ENCODE data around the gene PRTFDC1. TPM values are rescaled to one million over a fixed set of nuclear protein-coding genes. Genes with fewer than 3 reads are reported as not detected.
"Not testable (repeated sequence)": the region's sequence is repeated elsewhere in the genome, so short reads cannot be mapped to it uniquely, and the experiment has no call there.

The PRTFDC1 gene
- total RNA-seq, 1 experiment from 2014 or later = 20.8 TPM

DNA sequence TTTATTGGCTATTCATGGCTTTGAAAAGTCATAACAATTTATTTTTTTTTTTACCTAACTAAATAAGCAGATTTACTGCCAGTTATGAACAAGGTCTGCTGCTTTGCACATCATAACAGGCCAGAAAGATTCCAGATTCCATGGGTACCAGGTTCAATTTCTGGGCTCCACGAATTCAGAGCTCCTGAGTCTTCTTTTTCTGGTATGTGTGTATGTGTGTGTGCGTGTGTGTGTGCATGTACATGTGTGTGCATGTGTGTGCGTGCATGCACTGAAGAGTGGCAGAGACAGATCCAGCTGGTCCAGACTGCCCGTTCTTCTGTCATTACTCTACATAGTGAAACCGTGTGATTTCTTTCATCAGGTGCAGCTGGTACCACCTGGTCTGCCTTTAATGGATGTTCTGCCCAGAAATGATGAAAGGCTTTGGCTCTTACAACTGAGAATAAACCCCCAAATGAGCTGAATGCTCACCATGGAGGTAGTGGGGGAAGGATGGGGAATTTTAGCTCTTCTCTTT lies 14.6 kb upstream of the PRTFDC1 start:
- no peak for DNase-seq (ENCODE audit: extremely low read depth, low read depth)

DNA sequence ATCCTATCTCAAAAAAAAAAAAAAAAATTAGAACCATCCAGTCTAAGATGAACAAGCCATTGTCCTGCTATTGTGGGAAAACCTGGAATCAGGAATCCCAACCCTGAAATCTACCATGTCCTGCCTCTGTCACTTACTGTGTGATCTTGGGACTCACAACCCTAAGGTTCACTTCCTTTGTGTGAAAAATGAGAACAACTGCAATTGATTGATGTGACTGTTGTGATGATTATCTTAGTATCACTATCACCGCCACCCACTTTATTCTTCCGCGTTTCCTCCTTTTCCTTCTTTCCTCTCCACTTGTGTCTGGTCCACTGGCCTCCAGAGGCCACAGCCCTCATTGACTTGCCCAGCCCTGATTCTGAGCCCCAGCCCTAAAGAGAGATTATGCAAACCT lies 12.6 kb upstream of the PRTFDC1 start:
- no peak for DNase-seq (ENCODE audit: extremely low read depth, low read depth)

DNA sequence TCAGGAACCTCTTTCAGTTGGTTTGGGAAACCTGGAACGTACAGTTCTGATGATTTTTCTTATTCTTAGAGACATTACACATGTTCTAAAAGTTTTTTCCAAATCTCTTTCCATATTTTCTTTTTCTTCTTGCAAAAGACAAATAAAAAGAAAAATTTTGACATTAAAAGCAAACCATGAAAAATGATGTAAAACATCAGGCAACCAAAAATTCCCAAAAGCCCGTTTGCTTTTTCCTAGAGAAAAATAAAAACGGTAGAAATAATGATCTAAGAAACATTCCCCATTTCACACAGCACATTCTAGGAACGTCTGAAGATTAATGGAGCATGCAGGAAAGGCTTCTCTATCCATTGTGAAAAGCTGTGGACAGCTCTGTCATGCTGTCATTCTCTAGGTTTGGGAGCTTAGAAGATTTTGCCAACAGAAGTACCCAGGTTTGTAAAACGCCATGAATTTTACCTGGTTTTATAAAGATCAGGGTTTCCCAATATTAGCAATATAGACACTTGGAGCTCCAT lies 11.2 kb upstream of the PRTFDC1 start:
- no peak for DNase-seq (ENCODE audit: extremely low read depth, low read depth)

DNA sequence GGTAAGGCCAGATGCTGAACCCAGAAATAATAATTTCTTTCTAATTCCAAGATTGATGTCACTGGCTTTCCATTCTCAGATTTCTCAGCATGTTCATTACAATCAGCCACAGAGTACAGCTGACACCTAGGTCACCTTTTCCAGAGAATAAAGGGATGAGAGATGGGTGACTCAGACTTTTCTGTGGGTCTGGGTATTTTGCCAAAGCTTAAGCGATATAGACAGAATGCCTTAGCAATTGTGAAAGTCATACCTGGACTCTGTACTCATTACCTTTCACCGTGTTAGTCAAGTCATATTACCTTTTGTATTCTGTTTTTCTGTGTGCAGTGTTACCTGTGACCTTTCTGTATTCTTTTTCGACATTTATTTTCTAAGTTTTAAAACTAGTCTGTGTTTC lies 10.6 kb upstream of the PRTFDC1 start:
- no peak for DNase-seq (ENCODE audit: extremely low read depth, low read depth)

DNA sequence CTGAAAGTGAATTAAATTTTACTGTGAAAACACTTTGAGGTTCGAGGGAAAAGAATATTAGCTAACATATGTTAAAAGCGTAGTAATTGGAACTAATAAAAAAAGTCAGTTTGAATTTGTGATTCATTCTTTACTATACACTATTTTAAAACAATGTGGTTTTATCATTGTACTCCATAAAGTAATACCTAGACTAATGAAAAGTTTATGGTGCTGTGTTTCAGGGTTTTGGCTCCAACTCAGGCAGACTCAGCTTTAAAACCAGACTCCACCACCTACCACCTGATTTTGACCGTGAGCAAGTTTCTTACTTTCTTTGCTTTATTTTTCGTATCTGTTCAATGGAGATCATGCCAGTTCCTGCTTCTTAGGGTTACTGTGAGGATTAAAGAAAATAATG lies 9.2 kb upstream of the PRTFDC1 start:
- no peak for DNase-seq (ENCODE audit: extremely low read depth, low read depth)

DNA sequence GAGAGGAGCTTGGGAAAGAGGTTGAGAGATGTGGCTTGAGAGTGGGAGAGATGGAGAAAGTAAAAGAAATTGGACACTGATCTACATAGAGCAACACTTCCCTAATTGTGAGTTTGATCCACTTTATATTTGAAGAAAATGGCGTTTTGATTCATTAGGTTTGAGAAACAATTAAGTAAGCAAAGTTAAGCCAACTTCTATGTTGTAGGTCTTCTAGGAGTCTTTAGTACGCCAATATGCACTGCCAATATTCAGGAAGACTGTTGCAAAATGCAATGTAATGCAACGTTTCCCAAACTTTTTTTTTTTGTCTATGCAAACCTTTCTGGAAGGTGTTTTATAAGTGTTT lies 7.0 kb upstream of the PRTFDC1 start:
- no peak for DNase-seq (ENCODE audit: extremely low read depth, low read depth)

DNA sequence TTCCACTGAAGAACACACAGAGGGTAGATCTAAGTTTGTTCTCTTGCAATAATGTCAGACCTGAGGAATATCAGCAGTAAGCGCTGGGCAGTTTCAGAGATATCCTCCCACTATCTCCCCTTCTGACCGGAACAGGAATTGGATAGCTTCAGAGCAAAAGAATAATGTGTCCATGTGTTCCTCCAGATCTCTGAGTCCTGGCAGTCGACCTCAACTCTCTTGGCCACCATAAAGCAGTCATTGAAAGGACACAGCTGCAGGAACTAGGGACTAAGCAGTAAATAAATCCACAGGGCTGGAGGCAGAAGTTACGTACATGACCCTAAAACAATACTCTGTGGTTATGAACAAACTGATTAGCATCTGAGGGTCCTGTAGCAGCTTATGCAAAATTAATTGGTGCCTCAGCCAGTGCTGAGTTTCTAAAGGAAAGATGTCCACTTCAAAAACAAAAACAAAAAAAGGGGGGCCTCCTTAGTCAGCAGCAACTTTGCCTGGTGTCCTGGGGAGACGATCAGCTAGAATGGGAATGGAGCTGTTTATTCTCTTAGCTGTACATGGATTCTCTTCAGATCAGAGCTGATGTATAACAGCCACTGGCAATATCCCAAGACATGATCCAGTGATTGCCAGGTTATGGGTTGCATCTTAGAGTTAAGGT lies 6.4 kb upstream of the PRTFDC1 start:
- DNase-seq (ENCODE audit: extremely low read depth, low read depth) = no peak

DNA sequence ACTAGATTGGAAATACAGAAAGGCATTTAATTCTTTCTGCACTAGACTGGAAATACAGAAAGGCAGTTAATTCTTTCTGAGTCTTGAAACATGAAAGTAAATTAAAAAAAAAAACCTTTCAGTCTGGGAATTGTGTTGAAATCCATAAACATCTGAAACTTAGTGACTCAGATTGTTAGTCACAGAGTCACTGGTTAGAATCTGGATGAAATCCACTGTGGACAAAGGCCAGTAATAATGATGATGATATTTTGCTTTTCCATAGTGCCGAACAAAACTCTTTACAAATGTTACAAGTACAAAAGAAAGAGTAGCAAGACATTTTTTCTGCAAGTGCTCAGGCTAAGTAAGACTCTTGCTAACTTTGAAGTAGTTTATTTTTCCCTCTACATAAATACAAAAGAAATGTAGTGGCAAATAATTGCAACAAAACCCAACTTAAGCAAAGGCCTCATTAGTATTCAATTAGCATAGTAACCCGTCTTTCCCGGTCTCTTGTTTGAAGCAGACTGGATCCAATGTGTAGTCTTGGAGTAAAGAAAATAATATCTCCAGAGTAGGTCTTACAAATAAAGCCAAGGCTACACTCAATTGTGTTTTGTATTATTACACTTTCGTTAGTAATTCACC lies 5.8 kb upstream of the PRTFDC1 start:
- DNase-seq (ENCODE audit: extremely low read depth, low read depth) = peak; percentile 54

DNA sequence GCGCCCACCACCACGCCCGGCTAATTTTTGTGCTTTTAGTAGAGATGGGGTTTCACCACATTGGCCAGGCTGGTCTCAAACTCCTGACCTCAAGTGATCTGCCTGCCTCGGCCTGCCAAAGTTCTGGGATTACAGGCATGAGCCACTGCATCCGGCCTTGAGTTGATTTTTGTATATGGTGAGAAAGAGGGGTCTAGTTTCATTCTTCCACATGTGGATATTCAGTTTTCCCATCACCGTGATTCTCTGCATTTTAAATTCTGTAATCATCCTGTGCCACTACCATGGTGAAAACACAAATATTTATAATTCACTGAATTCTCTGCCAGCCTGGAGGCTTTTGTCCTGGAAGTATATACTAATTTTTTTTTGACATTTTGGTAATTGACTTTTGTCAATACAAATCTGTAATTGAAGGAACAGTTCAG lies 5.2 kb upstream of the PRTFDC1 start:
- DNase-seq (ENCODE audit: extremely low read depth, low read depth) = not testable (repeated sequence)

DNA sequence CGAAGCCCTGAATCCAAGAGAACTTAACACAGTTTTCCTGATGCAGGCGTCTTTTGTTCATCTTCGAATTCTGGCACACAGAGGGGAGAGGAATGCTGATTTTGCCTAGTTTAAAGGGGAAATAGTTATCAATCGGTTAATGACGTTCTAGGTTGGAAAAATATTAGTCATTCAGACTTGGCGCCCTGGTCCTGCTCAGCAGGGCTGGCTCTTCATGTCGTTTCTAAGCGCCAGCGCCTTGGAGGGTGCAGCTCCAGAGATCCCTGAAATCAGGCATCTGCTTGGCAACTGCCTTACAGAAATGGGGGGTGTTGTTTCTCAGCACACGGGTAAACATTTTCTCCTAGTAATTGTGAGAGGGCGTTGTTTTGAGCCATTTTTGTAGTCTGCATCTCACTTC lies 1.3 kb upstream of the PRTFDC1 start:
- DNase-seq (ENCODE audit: extremely low read depth, low read depth) = no peak

DNA sequence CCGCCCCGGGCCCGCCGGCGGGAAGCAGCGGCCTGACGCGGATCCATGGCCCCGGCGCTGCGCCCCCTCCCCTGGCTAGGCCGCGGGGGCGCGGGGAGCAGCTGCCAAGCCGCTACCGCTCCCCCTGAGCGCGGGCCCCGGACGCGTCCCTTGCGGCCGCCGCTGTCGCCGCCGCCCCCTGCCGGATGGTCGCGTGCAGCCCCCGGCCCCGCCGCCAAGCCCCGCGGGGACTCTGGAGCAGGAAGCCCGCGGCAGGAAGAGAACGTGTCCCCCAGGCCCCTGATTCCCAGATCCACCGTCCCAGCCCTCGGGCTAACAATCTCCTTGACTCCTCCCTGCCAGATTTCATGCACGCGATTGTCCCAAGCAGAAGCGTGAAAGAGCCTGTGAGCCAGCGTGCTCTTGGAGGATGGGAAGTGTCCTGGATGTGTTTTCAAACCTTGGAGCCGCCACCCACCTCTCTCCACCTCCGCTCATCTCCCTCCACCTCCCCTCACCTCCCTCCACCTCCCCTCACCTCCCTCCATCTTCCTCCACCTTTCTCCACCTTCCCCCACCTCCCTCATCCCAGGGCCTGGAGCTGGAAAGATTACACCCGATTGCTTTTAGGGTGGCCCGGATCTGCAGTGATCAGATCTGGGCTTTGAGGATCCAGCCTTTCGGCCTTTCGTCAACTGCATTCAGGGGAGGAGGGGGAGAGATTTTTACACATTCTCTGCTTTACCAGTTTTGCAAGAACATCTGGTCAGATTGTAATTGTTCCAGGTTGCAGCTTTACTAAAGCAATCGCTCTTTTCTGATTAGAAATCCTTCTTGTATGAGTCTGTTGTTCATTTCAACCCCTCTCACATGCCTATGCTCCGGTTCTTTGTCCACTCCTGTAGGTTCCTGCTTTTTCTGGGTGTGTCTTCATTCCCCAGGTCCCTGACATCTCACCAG lies 570 bp upstream of the PRTFDC1 start:
- DNase-seq (ENCODE audit: extremely low read depth, low read depth) = no peak

DNA sequence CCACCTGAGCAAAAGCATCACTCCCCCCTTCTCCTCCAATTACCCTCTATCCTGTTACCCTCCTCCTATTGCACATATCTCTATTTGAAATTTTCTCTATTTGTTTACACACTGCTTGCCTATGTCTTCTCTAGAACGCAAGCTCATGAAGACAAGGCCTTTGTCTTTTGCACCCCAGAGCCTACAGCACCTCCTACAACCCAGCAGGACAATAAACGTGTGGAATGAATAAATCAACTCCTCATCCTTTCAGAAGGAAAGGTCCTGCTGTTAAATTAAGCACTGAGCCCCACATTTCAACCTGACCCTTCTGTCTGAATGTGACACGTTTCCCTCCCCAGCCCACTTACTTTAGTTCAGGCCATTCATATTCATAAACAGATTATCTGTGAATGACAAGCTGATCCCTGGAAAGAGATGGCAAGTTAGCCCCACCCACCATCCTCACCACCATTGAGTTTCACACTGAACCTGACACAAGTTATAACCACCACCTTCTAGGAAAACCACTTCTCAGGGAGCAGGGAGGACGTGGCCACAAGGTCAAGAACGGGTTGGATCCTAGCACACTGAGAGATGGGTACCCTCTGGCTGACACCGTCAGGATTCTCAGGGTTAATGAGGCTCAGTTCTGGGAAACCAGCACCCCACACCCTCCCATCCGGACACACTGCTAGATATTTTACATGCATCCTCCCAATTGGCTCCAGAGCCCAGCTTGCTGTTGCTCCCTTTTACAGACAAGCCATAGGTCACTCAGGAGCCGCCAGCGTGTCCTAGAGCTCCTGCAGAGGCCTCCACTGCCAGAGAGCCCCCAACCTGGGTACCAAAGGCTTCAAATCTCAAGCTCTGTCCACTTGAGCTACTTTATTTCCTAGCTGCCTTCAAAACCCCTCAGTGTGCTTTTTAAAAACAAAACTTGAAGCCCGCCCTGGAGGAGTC lies 934 bp downstream of the PRTFDC1 start:
- no peak for DNase-seq (ENCODE audit: extremely low read depth, low read depth)

DNA sequence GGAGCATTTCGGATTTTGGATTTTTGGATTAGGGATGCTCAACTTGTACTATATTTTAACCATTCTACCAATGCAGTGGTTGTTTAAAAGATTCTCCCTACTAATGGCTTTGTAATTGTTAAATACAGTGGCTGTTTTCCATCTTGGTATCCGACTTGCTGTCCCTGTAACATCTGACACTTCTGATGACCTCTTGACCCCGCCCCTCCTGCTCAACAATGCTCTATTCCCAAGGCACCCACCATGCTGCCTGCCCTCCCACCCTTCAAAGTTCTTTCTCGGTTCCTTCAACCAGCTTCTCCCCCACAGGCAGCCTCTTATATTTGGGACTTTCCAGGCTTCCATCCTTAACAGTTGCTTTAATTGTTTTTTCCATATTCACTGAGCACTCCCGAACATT lies 2.0 kb downstream of the PRTFDC1 start:
- DNase-seq (ENCODE audit: extremely low read depth, low read depth) = no peak

DNA sequence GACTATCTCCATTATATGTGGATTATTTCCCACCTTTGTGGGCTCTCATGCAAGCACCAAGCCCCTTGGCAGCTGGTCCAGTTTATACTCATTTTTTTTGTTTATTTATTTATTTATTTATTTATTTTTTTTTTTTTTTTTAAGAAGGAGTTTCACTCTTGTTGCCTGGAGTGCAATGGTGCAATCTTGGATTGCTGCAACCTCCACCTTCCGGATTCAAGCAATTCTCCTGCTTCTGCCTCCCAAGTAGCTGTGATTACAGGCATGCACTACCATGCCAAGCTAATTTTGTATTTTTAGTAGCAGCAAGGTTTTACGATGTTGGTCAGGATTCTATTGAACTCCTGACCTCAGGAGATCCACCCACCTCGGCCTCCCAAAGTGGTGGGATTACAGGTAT lies 2.8 kb downstream of the PRTFDC1 start:
- no peak for DNase-seq (ENCODE audit: extremely low read depth, low read depth)

DNA sequence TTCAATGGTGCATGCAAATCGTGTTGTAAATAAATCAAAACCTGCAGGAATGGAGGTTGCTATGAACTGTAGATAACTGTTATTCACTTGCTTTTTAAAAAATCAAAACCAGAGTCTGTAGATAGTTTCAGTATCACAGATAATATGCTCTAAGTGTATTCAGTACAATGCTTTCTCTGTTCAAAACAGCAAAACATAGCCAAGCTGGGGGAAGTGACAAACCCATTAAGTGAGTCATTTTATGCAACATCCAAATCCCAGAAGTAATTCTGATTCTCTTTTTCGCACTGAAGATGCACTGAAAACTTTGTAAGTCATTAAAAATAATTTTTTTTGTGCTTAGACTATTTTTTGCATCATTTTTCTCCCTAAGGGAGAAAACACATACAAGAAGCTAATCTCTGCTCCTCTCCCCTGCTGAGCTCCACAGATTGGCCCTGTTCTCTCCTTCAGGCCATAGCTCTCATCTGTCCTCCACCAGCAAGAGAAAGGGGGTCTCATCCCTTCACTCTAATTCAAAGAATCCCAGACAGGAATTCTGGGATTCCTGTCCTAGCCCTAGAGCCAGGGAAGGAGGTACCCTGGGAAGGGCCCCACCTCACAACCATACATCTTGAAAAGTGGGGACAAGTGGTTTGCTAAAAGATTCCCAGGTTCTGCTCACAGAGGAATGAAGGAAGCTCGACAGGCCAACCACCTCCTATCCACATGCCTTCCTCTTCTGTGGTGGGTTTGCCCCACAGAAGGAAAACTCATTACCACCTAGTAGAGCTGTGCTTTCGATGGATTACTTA lies 4.9 kb downstream of the PRTFDC1 start:
- DNase-seq (ENCODE audit: extremely low read depth, low read depth) = no peak

DNA sequence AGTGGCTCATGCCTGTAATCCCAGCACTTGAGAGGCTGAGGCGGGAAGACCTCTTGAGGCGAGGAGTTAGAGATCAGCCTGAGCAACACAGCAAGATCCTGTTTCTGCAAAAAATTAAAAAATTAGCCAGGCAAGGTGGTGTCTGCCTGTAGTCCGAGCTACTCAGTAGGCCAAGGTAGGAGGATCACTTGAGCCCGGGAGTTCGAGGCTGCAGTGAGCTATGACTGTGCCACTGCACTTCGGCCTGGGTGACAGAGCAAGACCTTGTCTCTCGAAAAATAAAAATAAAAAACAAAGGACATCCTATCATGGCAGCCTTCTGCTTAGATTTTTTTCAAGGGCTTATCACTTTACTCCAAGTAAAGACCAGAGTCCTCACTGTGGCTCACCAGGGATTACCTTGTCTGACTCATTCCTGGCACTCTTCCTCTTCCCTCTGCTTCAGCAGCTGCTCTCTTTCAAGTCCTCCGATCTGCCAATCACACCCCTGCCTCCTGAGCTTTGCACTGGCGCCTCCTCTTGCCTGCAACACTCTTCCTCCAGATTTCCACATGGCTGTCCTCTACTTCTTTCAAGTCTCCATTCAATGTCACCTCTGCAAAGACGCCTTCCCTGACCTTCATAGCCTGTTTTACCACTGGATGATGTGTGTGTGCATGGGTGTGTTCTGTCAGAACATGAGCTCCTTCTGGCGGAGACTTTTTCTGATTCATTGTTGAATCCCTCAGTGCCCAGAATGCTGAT lies 7.7 kb downstream of the PRTFDC1 start:
- DNase-seq (ENCODE audit: extremely low read depth, low read depth) = no peak

DNA sequence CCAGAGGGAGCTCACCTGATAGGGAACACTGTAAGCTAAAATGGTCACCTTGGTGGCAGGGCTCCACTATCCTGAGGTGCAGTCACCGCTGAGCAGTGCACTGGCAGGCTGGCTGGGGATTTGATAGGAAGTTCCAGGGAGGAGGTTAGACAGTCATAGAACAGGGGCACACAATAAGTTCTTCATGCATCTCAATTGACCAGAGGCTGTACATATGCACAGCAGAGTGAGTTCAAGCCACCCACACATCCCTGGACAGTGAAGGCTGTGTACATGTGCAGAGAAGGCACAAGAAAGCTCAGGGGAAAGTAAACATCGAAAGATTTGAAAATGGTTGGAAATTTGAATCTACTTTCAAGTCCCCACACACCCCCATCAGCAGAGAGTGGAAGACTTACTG lies 13.9 kb downstream of the PRTFDC1 start:
- DNase-seq (ENCODE audit: extremely low read depth, low read depth) = no peak

DNA sequence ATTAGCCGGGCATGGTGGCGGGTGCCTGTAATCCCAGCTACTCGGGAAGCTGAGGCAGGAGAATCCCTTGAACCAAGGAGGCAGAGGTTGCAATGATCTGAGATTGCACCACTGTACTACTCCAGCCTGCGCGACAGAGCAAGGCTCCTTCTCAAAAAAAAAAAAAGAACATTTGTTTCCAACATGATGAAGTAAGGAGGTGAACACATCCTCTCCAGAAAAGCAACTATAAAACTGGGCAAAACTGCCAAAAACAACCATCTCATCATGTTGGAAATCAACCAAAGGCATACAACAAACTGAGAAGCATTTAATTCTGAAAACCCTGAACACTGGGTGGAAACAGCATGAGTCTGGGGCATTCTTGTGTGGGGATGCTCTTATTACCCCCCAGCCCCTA lies 14.3 kb downstream of the PRTFDC1 start:
- no peak for DNase-seq (ENCODE audit: extremely low read depth, low read depth)

Measured in NCI-H460 (cell line).